ENCODE measurements around the gene LRRC3C.

LRRC3C gene

GRCh38 chr17:39974433-39974832 is 46.9 kb downstream of the LRRC3C start (continued):
- no peak for TF ChIP-seq ZBTB10 (tag by site-specific recombination; IDR thresholded peaks at IDR 0.05)
- no peak for TF ChIP-seq ZNF175 (tag by site-specific recombination; IDR thresholded peaks at IDR 0.05)
- TF ChIP-seq ZNF548 (tag by site-specific recombination; IDR thresholded peaks at IDR 0.05): no peak
- TF ChIP-seq HIC1 (tag by site-specific recombination; IDR thresholded peaks at IDR 0.05): no peak
- no peak for TF ChIP-seq ZNF274 (IDR thresholded peaks at IDR 0.05; ENCODE audit: low read length)
- no peak for TF ChIP-seq ZNF274 (tag by site-specific recombination; IDR thresholded peaks at IDR 0.05; ENCODE audit: borderline replicate concordance)
- TF ChIP-seq REPIN1 (tag by site-specific recombination; IDR thresholded peaks at IDR 0.05; ENCODE audit: low read depth): no peak
- no peak for TF ChIP-seq ZNF19 (tag by site-specific recombination; IDR thresholded peaks at IDR 0.05; ENCODE audit: low read depth)
- no peak for TF ChIP-seq ZNF677 (tag by site-specific recombination; IDR thresholded peaks at IDR 0.05)
- no peak for TF ChIP-seq KLF16 (tag by site-specific recombination; IDR thresholded peaks at IDR 0.05)
- TF ChIP-seq MEIS1 (CRISPR knock-in tag; IDR thresholded peaks at IDR 0.05; ENCODE audit: borderline replicate concordance): no peak

- Histone ChIP-seq H3K9me3 (ENCODE audit: control insufficient read depth, insufficient read depth, low read depth, low read length) (no peaks in the 10 kb centered on the region), H3K4me3 (ENCODE audit: low read depth, low read length) (no peak overlapping the region), H3K4me1 (ENCODE audit: control insufficient read depth, insufficient read depth, low read length) (no peaks in the 10 kb centered on the region), H3K36me3 (ENCODE audit: control insufficient read depth in 2 of 2, insufficient read depth in 1 of 2, low read length in 2 of 2) (no peaks in the 10 kb centered on the region), H3K27ac (ENCODE audit: extremely low read depth, low read depth, low read length) (no peak overlapping the region)
- ChIA-PET CTCF (interaction anchor here (0.6 to 5.5 kb wide), 6 partner anchors 18 to 1285 kb away, joined by 3 to 36 read pairs (median 4); no protein-coding TSS in a partner anchor), POLR2A (interaction anchor here (0.6 kb wide), 1 partner anchor 59 kb away, joined by 3 read pairs; no protein-coding TSS in a partner anchor)
- TF ChIP-seq ZNF394 (tag by site-specific recombination; IDR thresholded peaks at IDR 0.05; ENCODE audit: borderline replicate concordance) (peak; percentile 76; the same call in 1 of the 2 replicates), ZNF211 (tag by site-specific recombination; IDR thresholded peaks at IDR 0.05; ENCODE audit: low read depth) (no peak), ZNF449 (tag by site-specific recombination; IDR thresholded peaks at IDR 0.05) (peak; percentile 51; the same call in 1 of the 2 replicates)
Measured at GRCh38 chr17:39975801-39976200, 48.3 kb downstream of the LRRC3C start.

GRCh38 chr17:39979016-39979670 is 51.6 kb downstream of the LRRC3C start:
- no peak overlapping the region for H3K27ac ChIP-seq (ENCODE audit: extremely low read depth, low read depth, low read length)
- no peaks in the 10 kb centered on the region for H3K9me3 ChIP-seq (ENCODE audit: control insufficient read depth, insufficient read depth, low read depth, low read length)
- no peak for TF ChIP-seq ZNF549 (tag by site-specific recombination; IDR thresholded peaks at IDR 0.05)
- TF ChIP-seq GLIS1 (tag by site-specific recombination; IDR thresholded peaks at IDR 0.05): peak; percentile 32; the same call in 1 of the 2 replicates
- peak; percentile 79 for TF ChIP-seq ZNF600 (tag by site-specific recombination; IDR thresholded peaks at IDR 0.05)
- H3K4me3 ChIP-seq (ENCODE audit: low read depth, low read length): no peak overlapping the region
- H3K4me1 ChIP-seq (ENCODE audit: control insufficient read depth, insufficient read depth, low read length): no peaks in the 10 kb centered on the region; the same call in 1 of the 2 replicates
- ChIA-PET POLR2A (interaction anchor here (1.6 to 2.5 kb wide), 4 partner anchors 17 to 52 kb away, joined by 11 to 41 read pairs (median 18); partner anchors contain the start of genes LRRC3C and ORMDL3), CTCF (interaction anchor here (0.6 to 6.3 kb wide), 14 partner anchors 10 to 363 kb away, joined by 3 to 72 read pairs (median 4); no protein-coding TSS in a partner anchor)
- peaks cover 5 to 6% of the 10 kb centered on the region in 2 experiments; a peak in 2 of 3 replicates for H3K36me3 ChIP-seq (ENCODE audit: control insufficient read depth in 2 of 2, insufficient read depth in 1 of 2, low read length in 2 of 2)
